HG02623 (cell line): ENCODE data around the gene DERA.
"Not testable (repeated sequence)": the region's sequence is repeated elsewhere in the genome, so short reads cannot be mapped to it uniquely, and the experiment has no call there.

Experiments
- ATAC-seq: cut with Tn5 transposase; IDR thresholded peaks from one replicate; pipeline ENCODE4 v1.9.1; 2021; ENCODE audit warnings: moderate library complexity; ENCODE audit not compliant: unreplicated experiment

The DERA gene

DNA sequence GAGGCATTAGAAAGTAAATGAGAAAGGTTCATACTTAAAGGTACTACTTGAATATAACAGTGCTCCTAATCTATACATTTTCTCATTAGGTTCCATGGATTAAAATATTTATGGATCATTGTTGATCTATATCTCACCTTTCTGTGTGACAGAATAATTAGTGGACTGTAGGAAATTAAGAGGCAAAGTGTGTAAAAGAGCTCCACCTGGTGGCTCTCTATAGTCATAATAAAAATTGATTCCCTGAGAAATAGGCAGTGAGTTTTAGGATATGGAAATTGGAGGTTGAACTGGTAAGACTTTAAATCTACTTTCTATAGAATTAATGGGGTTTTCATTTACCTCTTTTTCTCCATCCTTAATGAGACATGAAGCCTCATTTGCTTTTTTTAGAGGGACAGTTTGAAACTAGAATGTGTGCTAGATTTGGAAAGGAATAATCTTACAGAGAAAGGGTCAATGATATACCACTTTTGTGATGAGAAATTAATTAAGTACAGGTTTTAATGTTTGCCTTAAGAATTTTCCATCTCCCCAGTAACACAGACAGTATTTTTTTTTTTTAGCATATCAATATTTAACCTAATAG is 11.8 kb upstream of the DERA start:
- ATAC-seq: no peak

DNA sequence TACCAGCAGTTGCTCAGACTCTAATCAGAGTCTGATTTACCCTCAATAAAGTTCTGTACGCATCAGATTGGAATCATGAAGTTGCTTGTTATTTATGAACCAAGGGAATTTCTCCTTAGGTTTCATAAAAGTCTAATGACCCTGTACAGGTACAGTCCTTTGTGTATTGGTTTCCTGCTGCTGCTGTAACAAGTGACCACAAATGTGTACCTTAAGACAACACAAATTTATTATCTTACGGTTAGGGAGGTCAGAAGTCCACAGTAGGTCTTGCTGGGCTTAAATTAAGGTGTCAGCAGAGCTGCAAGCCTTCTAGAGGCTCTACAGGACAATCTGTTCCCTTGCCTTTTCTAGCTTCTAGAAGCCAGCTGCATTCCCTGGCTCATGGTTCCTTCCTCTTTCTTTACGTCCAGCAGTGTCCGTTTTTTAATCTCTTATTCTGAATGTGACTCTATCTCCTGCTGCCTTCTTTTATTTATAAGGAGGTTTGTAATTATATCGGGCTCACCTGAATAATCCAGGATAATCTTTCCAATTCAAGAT is 6.7 kb upstream of the DERA start:
- no peak for ATAC-seq

DNA sequence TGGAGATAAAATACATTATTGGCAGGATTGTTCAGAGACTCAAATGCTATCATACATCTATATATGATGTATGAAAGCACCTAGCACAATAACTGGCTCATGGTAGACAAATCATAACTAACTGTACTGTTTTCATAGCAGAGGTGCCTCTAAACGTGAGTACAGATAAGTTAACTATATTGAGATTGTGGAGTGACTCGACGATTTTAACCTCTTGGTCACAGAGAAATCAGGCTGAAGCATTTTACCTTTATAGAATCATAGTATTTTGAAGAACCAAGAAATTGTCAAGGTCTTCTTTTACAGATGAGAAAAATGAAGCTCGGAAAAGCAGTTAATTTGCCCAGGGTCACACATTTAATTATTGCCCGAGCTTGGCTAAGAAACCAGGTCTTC is 666 bp upstream of the DERA start:
- ATAC-seq: no peak

DNA sequence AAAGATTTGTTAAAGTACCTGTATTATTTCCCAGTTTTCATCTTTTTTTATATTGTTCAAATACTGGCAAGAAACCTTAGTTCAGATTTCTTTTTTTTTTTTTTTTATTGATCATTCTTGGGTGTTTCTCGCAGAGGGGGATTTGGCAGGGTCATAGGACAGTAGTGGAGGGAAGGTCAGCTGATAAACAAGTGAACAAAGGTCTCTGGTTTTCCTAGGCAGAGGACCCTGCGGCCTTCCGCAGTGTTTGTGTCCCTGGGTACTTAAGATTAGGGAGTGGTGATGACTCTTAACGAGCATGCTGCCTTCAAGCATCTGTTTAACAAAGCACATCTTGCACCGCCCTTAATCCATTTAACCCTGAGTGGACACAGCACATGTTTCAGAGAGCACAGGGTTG is 799 bp downstream of the DERA start:
- not testable (repeated sequence) for ATAC-seq

DNA sequence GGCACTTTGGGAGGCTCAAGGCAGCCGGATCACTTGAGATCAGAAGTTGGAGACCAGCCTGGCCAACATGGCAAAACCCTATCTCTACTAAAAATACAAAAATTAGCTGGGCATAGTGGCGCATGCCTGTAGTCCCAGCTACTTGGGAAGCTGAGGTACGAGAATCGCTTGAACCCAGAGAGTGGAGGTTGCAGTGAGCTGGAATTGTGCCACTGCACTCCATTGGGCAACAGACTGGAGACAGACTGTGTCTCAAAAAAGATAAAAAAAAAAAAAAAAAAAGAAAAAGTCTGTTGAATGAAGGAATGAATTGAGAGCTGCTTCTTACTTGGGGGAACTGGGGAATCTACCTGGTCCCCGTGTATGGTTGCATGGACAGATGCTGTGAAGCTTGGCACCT is 3.0 kb downstream of the DERA start:
- ATAC-seq: not testable (repeated sequence)

DNA sequence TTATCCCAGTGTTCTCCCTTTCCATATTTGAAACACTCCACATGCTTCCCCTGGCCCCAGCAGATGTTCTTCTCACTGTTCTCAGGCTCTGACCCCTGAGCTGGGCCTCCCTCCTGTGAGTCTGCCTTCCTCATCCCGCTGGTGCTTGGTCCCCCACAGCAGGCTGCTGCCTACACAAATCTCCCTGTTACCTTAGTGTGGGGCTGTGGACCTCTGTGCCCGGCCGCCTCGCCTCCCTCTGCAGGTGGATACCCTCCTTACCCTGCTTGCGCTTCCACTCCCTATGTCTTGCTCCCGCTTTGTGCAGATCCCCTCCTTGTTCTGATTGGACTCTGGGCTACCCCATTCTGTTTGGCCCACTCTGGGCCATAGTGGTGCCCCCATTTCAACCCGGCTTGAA is 6.9 kb downstream of the DERA start:
- no peak for ATAC-seq

DNA sequence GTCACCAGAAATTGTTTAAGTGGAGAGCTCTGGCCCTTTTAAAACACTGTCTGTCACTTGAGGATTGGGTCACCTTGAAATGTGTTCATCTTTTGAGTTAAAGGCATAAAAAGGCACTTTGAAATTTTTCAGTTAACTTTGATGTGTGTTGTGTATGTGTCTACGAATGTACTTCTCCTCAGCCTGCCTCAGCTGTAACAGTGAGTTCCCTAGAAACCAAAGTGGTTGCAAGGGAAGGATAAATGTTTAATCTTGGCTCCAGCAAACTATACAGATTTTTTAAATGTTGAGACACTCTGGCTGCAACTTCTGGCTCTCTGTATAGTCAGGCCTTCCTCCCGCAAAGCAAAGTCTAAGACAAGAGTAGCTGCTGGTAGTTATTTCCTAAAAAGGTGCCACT is 8.3 kb downstream of the DERA start:
- no peak for ATAC-seq

DNA sequence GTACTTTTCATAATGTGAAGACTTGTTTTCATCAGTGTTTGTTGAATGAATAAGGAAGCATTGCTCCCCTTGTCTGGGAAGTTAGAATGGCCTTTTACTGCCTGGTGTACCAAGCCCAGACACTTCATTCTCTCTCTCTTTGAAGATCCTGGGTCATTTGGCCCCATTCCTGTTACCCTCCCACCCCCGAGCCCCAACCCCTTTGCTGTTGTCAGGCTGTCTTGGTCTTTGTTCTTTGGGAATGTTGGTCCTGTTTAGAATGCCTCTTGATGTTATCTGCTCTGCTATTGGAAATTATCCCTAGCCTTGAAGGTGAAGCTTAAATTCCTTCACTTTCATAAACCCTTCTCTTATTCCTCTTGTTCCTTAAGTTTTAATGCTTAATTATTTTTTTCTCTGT is 13.8 kb downstream of the DERA start:
- no peak for ATAC-seq

DNA sequence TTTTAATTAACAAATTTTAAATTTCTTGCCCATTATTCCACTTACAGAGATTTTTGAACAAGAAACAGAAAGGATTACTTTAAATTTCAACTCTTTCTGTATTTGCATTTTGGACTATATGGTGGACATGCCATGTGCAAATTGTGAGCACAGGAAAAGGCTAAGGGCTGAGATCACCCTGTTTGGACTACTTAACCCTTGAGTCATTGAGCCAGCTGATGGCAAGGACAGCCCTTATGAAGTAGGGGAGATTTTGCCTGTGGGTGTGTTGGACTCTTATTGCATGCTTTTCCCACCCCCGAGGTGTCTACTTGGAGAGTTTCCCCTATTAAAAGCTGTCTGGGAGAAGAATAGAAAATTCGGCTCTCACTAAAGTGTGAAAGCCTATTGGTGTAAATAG is 17.2 kb downstream of the DERA start:
- no peak for ATAC-seq

DNA sequence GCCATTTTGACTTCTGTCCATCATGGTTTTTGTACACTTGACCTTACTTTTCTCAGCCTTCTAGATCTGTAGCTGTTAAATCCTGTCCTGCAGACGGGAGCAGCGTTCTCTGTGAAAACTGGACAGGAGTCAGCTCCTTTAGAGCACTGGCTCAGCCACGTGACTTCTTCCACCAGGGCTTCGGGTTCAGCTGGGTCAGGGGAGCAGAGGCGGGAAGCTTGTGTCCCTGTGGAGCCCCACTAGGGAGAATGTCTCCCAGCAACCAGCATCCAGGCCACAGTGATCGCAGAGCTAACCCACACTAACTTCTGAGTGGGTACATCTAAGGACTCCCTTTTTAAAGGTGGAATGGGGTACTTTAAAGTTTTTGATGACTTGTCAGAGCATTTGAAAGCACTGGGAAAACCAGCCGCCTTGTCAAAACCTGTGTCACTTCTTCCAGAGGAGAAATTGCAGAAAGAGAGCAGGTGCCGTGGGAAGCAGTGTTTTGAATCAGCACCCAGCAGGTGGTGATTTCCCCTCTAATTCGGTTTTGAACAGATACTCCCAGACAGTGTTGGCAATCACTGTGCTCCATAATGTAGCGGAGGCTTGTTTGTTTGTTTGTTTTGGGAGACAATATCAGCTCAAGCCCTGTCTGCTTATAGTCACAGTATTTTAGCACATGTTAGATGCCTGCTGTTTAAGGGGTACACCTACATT is 17.9 kb downstream of the DERA start:
- ATAC-seq: no peak

DNA sequence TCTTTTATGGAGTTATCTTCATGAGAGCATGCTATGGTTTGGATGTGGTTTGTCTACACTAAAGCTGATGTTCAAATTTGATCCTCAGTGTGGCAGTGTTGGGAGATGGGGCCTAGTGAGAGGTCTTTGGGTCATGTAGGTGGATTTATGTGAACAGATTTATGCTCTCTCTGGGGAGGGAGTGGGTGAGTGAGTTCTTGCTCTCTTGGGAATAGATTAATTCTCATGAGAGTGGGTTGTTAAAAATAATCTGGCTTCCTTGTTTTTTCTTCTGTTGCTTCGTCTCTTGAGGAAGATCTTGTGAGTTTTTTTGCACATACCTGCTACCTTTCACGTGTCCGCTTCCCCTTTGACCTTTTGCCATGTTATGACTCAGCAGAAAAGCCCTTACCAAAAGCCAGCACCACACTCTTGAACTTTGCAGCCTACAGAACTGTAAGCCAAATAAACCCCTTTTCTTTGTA is 20.5 kb downstream of the DERA start:
- peak; percentile 45 for ATAC-seq

DNA sequence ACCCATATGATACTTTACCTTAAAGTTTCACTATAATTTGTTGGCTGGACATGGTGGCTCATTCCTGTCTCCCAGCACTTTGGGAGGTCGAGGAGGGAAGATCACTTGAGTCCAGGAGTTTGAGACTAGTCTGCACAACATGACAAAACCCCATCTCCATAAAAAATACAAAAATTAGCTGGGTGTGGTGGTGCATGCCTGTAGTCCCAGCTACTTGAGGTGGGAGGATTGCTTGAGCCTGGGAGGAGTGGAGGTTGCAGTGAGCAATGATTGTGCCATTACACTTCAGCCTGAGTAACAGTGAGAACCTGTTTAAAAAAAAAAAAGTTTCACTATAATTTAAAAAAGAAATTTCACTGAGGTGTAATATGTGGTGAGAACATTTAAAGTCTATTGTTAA is 21.2 kb downstream of the DERA start:
- no peak for ATAC-seq

DNA sequence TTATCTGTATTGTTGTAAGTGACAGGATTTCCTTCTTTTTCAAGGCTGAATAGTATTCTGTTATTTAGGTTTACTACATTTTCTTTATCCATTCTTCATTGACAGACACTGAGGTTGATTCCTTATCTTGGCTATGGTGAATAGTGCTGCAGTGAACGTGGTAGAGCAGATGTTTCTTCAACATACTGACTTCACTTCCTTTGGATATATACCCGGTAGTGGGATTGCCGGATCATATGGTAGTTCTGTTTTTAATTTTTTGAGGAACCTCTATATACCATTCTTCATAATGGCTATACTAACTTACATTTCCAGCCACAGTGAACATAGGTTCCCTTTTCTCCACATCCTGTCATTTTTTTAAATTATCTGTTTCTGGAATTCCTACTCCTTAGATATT is 21.8 kb downstream of the DERA start:
- ATAC-seq: no peak

DNA sequence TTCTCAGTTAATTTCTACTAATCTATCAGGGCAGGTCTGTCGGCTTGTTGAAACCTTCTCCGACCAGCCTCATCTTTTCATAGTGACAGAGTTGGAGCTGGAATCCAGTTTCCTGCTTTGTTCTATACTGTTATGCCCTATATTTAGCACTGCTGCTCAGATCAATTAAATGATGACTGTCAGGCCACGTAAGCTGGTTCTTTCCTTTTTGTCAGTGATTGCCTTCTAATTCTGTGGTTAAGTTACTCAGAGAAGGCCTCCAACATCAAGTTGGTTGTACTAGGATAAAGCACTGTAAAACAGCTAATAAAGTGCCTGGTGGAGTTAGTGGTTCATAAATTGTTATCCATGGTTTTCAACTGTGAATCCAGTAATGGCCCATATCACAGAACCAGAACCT is 22.6 kb downstream of the DERA start:
- no peak for ATAC-seq

DNA sequence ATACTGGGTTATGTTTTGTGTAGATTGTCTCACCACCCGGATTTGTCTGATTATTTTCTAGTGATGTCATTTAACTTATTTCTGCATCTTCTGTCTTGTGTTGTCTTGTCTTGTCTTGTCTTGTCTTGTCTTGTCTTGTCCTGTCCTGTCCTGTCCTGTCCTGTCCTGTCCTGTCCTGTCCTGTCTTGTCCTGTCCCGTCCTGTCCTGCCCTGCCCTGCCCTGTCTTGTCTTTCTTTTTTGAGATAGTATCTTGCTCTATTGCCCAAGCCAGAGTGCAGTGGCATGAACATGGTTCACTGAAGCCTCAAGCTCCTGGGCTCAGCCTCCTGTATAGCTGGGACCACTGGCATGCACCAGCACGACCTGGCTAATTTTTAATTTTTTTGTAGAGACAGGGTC is 25.6 kb downstream of the DERA start:
- ATAC-seq: no peak

DNA sequence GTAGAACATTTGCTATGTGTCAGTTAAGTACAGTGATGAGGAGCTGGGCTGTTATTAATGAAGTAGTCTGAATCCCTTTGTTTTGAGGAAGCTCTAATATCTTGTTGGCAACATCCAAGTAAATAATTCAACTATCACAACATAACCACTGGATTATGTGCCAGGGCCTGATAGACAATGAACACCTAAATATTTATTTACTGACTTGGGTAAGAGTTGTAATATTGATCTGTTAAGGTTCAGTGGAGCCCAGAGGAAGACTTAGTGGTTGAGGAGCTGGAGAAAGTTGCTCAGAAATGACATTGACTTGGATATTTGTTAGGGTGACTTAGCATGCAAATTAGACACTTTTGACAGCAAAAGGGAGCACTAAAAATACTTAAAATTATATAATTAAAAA is 26.8 kb downstream of the DERA start:
- no peak for ATAC-seq

DNA sequence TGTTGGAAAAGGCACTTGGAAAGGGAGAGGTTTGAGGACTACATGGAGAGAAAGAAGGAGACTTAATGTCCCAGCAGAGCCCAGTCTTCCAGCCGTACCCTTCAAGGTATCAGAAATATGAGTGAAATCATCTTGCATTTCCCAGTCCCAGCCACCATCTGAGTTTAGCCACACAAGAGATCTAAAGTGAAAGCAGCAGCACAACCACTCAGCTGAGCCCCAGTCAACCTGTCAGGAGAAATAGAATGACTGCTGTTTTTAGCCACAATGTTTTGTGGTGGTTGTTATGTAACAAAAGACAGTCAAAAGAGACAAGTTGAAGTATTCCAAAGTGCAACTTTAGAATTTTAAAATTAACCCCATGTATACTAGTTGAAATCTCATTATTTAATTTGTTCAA is 28.0 kb downstream of the DERA start:
- no peak for ATAC-seq

DNA sequence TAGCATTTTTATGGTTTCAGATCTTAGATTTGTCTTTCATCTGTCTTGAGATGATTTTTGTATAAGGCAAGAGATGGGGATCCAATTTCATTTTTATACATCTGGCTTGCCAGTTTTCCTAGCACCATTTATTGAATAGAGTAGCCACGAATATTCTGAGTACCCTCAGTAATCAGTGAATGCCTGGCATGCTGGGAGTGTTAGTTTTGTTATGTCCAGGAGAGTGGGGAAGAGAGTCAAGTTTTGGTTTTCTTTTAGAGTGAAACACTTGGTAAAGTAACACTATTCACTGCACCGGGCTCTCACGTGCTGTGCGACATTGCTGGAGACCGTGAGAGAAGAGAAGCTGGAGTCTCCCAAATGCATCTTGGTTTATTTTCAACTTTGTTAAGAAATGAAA is 31.3 kb downstream of the DERA start:
- no peak for ATAC-seq

DNA sequence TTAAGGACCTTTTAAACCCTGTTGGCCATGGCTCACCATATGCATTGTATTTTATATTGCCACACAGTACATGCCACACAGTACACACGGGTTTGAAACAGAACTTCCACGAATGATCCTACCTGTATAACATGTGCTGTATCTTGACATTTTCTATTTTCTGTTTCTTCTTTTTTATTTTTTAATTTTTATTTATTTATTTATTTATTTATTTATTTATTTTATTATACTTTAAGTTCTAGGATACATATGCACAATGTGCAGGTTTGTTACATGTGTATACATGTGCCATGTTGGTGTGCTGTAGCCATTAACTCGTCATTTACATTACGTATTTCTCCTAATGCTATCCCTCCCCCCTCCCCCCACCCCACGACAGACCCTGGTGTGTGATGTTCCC is 32.4 kb downstream of the DERA start:
- ATAC-seq: not testable (repeated sequence)

DNA sequence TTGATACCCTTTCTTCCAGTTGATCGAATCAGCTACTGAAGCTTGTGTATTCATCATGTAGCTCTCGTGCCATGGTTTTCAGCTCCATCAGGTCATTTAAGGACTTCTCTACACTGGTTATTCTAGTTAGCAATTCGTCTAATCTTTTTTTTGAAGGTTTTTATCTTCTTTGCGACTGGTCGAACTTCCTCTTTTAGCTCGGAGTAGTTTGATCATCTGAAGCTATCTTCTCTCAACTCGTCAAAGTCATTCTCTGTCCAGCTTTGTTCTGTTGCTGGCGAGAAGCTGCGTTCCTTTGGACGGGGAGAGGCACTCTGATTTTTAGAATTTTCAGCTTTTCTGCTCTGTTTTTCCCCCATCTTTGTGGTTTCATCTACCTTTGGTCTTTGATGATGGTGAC is 37.3 kb downstream of the DERA start:
- not testable (repeated sequence) for ATAC-seq

DNA sequence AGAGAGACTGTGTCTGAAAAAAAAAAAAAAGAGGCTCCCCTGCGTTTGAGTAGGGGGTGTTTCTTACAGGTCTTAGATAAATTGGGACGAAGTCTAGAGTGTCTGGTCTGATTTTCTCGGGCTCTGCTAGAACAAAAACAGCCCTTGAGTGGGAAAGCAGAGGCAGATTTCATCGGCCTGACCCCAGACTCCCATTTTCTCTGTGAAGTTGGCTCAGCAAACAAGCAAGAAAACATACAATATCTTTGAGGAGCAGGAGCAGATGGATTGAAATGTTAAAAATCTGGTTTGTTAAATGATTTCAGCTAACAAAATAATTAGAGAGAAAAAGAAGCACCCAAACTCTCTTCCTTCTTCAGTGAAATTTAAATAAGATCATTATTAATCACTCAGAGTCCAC is 44.1 kb downstream of the DERA start:
- no peak for ATAC-seq

DNA sequence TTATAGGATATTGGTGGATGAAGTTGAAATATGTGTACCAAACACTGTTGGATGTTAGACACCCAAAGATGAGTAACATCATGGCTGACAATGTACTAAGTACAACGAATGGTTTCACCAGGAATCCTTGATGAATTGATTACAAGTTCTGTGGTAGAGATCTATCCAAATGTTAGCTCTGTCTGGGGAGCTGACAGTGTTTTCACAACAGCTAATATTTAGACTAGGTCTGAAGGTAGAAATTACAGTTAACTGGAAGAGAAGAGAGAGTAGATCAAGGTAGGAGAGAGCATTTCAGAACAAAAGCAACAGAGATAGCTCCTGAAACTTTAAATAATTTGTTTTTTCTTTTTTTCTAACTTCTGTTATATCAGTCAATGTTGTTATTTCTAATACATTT is 44.9 kb downstream of the DERA start:
- ATAC-seq: no peak
